GDM1 (cell line): Measurements from ENCODE around the gene TLK2.

ENCODE experiments used
- DNase-seq: peaks from one replicate; lab custom pipeline; 2025; lab: John Stamatoyannopoulos, UW

Gene TLK2

DNA sequence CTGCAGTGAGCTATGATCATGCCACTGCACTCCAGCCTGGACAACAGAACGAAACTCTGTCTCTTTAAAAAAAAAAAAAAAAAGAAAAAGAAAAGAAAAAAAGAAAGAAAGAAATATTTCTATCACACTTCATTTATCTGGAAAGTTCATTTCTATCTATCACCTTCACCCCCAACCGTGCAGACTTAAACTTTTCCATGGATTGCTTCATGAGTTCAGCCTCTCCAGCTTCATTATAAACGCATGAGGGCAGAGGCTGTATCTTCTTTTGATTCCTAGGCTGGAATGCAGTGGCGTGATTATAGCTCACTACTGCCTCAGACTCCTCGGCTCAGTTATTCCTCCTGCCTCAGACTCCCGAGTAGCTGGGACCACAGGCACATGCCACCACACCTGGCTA lies 177.0 kb downstream of the TLK2 start:
- DNase-seq: no peak

DNA sequence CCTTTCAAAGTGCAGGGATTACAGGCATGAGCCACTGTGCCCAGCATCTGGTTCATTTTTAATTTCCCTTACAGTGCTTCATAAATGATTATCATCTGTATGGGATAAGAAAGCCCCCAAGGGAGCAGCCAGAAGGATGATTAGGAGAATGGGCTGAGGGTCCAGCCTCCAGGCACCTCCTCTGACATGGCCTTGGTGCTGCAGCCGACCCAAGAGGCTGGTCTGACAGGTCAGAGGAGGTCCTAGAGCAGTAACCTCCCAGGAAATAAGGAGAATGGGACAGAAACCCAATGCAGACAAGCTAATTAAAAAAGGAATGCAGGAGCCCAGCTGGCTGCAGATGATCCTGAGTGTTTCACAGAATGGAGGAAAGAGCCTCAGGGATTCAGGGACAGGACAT lies 177.8 kb downstream of the TLK2 start:
- no peak for DNase-seq

- no peak for DNase-seq
Measured at GRCh38 chr17:62657145-62657665, 178.6 kb downstream of the TLK2 start.

GRCh38 chr17:62657690-62658089 lies 179.1 kb downstream of the TLK2 start:
- no peak for DNase-seq

- DNase-seq: no peak
Measured at GRCh38 chr17:62658136-62658920, 179.7 kb downstream of the TLK2 start.

DNA sequence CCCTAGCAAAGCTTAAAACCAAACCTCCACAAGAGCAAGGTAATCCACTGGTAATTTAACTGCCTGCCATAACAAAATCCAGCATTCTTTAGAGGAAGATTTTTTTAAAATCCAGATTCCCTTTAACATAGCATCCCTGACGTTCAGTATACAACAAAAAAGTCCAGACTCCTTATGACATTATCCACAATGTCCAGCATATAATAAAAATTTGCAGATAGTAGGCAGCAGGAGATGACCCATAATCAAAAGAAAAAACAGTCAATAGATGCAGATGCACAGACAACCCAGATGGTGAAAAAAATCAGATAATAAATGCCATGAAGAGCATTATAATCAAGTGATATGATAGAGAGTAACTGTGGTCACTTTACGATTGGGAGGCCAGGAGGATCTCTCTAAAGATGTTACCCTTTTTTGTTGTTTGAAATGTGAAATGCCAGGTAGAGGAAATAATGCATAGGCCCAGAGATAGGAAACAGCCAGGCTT lies 182.0 kb downstream of the TLK2 start:
- no peak for DNase-seq

DNA sequence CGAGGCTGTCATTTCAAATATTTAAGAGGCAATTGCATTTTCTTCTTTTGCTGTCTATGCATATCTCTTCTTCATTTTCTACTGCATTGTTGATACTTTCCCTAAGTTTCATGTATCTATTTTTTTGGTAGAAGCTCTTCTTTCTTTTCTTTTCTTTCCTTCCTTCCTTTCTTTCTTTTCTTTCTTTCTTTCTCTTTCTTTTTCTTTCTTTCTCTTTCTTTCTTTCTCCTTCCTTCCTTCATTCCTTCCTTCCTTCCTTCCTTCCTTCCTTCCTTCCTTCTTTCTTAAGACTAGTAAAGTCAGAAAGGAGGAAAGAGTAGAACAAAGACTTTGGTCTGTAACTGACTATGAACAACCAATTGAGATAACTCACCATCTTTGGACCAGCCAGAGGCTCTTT lies 182.7 kb downstream of the TLK2 start:
- DNase-seq: no peak

DNA sequence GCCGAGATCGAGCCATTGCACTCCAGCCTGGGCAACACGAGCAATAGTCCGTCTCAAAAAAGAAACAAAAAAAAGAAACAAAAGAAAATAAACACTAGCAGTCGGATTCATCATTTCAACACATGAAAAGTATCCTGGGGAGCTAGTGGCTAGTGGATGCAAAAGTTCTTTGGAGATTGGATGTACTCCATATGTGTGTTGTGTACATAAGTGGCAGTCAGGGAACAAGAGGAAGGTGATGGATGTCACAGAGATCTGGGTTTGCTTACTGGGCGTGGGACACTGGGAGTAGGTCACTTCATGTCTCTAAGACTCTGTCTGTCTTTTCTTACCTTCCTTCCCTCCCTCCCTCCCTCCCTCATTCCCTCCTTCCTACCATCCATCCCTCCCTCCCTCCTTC lies 184.2 kb downstream of the TLK2 start:
- no peak for DNase-seq
